RPMI7951 (cell line): ENCODE data around the gene ZFAND5. TPM values are rescaled to one million over a fixed set of nuclear protein-coding genes. Genes with fewer than 3 reads are reported as not detected.

Experiments used
- DNase-seq: peaks from one replicate; pipeline ENCODE4 v3.0.0-alpha.2; 2012; ENCODE audit warnings: low read depth
- total RNA-seq: library from RNA; depleted of rRNA; stranded (reverse); fragments of >200 nt; shearing (Covaris generic); gene quantifications from 2 replicates; pipeline ENCODE4 v1.2.3, GENCODE V29; 2014; rRNA removed

Gene ZFAND5, protein sequence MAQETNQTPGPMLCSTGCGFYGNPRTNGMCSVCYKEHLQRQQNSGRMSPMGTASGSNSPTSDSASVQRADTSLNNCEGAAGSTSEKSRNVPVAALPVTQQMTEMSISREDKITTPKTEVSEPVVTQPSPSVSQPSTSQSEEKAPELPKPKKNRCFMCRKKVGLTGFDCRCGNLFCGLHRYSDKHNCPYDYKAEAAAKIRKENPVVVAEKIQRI
- 92.4 and 115 TPM in 2 replicates for total RNA-seq

DNA sequence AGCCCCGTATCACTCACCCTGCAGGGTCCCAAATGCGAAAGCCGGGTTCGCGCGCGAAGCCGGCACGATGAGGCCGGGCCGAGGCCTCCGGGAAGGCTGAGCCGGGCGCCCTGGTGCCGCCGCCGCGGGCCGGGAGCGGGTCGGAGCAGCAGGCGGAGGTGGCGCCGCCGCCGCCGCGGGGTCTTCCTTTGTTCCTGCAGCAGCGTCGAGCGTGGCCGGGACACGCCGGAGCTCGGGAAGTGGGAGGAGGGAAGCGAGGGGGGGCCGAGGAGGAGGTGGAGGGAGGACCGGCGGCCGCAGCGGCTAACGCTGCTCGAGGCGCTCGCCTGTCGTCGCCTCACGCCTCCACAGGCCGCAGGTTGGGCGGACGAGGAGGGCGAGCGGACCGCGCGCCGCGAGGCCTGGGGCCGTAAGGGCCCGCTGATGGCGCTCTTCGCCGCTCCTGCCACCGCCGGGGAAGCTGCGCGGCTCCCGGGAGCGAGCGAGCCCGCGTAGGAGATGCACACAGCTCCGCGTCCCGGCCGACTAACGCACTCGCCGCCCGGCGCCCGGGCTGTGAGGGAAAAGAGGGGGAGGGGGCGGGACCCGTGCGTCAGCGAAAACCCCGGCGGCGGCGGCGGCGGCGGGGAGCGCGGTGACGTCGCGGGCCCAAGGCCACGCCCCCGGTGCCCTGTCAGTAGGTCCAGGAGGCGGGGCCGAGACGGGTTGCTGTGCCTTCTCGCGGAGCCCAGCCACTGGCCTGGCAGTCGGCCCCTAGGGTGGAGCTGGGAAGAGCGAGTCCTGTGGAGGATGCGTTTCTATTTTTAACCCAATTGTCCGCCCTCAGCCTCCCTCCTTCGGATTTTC, at the start of gene ZFAND5:
TSS of gene ZFAND5 (minus strand) at position 530 of the 846 bp plus-strand sequence. CDS start 4,430 bp downstream, outside the sequence.
- DNase-seq = peak; percentile 97

DNA sequence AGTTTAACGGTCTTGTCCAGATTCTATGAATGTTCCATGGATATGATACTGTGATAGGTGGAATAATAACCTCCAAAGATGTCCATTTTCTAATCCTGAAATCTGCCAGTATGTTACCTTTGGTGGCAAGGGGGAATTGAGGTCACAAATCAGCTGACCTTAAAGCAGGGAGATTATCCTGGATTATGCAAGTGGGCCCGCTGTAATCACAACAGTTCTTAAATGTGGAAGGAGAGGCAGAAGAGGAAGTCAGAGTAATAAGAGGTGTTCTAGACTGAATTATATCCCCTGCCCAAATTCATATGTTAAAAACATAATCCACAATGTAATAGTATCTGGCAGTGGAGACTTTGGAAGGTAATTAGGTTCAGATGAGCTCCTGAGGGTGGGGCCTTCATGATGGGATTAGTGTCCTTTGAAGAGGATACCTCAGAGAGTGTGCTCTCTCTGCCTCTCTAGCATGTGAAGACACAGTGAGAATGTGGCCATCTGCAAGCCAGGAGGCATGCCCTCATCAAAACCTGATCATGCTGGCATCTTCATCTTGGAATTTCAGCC, 47.6 kb upstream of the ZFAND5 start:
- no peak for DNase-seq

DNA sequence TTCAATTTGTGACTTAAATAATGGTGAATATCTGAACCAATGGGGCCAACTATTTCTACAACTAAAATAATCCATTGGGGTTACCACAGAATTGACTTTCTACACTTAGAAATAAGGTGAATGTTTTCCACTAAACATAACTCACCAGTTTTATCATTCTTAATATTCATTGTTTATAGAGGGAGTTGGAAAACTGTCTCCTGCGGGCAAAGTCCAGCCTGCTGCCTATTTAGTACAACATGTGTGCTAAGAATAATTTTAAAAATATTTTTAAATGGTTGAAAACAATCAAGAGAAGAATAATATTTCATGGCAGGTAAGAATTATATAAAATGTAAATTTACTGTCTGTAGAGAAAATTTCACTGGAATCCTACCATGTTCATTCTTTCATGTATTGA, 45.2 kb upstream of the ZFAND5 start:
- DNase-seq = no peak

DNA sequence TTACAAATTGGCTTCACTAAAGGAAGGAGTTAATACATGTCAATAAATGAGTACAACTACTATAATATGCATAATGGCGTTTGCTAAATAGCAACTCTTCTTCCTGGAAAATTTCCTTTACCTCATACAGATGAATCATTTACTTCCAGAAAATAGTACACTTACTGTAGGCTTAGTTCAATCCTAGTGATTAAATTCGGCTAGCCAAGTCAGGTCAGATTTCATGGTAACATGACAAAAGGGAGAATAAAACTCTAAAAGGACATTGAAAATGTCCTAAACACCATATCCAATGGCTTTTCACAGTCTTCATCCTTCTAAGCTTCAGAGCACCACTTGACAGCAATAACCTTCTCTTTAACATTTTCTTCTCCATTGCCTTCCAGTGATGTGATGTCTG, 42.1 kb upstream of the ZFAND5 start:
- DNase-seq = no peak

DNA sequence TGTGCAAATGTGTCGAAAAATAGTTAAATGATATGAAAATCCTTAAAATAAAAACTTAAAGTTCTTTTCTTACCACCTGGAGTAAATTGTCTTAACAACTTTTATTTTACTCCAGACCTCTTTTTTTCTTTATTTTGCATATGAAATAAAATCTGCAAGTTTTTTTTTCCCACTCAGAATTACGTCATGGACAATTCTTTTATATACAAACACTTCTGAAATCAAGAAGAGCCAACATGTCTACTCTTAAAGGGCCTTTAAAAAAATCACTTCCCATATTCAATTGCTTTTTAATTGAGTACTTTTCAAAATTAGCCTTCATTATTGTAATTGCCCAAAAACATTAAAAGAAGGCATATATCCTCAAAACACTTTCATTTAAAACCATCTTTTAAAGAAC, 37.7 kb upstream of the ZFAND5 start:
- no peak for DNase-seq

DNA sequence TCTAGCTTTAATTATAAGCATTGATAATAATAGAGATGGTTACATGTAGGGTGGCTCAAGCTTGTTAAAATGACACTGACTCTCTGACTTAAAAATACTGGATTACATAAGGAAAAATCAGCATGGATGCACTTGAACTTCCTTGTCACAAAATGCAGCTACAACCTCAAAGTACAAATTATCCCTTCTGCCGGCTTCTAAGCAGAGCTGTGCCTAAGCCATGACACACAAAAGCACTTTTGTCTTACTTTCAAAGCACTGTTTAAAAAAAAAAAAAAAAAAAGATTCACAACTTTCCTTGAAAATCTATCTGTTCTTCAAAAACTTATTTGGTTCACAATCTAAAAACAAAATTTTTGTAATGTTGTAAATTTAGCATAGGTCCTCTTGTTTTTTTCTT, 36.4 kb upstream of the ZFAND5 start:
- no peak for DNase-seq

DNA sequence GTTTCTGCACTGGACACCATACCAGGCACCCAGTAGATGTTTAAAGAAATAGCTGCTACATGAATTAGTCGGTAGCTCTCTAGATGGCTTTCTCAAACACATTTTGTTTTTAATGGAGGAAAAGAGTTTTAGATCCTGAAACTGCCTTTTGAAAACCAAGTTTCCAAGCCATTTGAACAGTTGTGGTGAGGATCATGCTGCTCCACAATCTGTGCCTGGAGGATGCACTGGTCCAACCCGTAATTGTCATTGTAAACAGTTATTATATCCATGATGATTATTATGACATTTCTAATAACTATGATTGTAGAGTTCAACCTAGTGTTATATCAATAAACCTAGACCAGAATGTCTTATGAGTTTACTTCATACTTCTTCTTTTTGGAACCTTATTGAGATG, 35.9 kb upstream of the ZFAND5 start:
- no peak for DNase-seq

DNA sequence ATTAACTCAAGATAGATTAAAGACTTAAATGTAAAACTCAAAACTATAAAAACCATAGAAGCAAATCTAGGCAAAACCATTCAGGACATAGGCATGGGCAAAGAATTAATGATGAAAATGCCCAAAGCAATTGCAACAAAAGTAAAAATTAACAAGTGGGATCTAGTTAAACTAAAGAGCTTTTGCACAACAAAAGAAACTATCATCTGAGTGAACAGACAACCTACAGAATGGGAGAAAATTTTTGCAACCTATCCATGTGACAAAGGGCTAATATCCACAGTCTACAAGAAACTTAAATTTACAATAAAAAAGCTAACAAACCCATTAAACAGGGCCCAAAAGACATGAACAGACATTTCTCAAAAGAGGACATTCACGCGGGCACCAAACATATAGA, 34.4 kb upstream of the ZFAND5 start:
- DNase-seq = no peak

DNA sequence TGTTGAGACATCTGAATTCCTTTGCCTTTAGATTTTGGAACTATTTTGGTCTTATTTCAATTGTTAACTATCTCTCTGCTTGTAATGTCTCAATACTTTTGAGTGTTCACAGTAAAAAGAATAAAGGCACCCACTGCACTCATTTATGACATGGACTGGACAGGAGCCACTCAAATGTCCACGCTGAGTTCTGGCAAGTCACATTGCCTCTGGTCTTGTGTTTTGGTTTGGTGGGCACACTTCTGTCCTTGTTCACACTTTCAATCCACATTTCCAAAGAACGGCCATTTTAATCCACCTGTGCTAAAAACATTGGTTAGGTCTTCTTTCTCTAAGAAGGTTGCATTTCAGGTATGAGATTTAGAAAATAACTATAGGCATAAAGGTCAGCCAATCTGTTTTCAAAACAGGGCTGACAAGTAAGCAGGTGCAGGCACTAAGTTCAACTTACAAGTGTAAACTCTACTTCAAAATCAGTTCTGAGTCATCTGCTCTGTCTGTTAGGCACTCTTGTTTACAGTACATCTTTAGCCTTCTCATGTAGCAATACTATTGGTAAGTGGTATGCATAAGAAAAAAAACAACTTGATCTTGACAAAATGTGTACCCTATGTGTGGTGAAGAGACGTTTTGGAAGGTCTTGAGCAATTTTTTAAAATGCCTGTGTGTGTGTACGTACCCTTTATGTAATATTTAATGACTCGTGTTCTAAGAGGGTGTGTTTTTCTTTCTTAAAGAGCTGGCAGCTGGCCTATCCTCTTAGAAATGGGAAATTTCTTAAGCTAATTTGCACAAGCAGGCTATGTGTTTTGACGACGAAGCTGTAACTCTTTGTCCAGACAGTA, 31.5 kb upstream of the ZFAND5 start:
- peak; percentile 31 for DNase-seq

DNA sequence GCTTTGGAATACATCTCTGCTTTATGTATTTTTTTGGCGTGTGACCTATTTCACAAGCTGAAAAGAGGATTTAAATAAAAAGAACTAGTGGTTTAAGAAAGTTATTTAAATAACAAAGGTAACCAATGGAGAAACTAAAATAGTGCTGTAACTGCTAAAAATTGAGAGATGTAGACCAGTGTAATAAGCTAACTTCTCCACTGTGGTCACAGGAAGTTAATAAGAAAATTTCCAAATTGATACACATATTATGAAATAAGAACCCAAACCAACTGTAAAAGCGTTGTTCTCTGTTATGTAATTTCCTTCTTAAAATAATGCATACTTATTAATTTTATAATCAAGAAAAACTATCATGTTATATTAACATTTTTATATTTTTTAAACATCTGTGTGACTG, 29.1 kb upstream of the ZFAND5 start:
- no peak for DNase-seq

DNA sequence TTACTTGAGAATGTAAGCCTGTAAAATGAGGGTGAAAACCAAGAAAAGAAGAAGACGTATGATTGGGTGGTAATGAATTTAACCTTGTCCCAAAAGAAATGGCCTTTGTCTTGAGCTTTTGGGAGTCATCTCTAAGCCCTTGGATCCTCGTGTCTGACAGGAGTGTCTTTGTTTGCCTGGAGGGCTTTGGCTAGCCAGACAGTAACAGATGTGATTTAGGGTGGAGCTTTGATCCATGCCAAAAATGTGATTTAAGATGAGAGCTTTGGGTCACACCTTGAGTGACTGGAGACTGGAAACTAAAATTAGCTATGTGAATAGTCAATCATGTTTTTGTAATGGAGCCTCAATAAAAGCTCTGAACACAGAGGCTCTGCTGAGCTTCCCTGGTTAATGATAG, 25.9 kb upstream of the ZFAND5 start:
- DNase-seq = peak; percentile 55

DNA sequence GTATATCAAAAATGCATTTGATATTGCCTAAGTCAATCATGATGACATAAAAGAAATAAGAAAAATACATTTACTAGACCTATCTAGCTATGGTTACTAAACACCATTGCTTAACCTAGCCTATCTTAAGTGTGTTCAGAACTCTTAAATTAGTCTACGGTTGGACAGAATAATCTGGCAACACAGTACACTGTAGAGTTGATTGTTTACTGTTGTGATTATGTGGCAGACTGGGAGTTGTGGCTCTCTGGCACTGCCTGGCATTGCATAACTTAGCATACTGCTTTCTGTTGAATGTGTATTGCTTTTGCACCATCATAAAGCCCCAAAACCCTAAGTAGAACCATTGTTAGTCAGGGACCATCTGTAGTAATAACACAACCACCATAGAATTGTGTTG, 21.2 kb upstream of the ZFAND5 start:
- no peak for DNase-seq

DNA sequence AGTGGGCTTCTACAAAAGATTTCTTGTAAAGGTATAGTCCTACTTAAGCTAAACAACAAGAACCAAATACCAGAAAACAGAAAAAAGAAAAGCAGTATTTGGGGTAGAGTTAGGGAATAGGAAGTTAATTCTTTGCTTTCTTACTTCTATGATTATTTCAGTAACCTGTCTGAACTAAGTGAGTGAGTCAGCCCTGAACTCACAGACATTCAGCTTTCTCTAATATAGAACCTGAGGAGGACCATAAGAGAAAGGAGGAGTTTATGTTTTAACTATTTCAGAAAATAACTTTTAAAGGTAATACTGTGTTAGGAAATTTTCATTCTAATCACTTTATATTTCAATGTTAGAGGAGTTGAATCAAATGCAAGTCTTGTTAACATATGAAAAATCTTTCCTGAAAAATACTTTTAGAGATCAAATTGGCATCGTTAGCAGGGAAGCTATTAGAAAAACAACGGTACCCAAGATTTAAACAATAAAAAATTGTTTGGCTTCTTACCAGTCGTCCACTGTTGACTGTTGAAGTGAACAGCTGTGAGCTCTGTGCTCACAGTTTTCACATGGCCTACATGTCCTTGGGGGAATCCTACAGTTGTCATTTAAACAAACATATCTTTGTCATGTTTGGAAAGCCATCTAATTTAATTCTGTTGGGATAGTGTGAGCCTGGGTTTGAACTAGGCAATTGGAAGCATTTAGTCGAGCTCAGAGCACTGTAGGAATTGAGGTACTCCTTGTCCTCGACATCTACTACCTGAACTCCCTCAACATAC, 19.9 kb upstream of the ZFAND5 start:
- no peak for DNase-seq

DNA sequence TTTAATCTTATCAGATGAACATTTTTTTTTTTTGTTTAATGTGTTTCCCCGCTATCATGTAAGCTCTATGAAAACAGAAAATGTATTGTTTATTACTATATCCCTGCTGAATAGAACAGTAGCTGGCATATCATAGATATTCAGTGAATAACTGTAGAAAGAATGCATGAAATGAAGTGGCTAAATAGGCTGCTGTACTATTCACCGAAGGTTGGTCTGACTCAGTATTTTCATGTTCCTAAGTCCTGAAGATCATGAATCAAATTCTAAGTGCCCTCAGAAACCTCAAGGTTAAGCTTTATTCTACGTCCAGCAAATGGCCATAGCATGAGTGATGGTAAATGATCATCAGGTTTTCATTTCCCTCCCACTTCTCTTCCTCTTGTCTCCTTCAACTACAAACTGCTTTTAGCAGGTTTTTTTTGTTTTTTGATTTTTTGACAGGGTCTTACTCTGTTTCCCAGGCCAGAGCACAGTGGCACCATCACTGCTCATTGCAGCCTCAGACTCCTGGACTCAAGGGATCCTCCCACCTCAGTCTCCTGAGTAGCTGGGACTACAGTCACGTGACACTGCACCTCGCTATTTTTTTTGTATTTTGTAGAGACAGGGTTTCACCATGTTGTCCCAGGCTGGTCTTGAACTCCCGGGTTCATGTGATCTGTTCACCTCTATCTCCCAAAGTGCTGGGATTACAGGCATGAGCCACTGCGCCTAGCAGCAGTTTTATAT, 19.1 kb upstream of the ZFAND5 start:
- DNase-seq = peak; percentile 69

DNA sequence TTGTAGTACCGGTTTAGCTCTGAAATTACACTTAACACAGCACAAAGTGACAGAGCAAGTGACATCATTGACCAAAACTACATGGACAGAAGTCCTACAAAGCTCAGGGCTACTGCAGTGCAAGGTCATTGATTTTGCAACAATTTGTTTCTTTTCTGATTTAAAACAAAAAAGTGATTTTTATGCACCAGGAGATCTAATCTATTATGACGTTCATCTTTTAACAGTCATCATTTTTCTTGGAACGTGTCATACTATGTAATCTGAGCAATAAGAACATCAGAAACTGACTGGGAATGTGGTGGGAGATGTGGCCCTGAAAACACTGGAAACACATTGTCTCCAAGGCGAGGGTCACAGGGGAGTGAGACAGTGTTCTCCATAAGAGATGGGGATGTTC, 17.4 kb upstream of the ZFAND5 start:
- DNase-seq = no peak

DNA sequence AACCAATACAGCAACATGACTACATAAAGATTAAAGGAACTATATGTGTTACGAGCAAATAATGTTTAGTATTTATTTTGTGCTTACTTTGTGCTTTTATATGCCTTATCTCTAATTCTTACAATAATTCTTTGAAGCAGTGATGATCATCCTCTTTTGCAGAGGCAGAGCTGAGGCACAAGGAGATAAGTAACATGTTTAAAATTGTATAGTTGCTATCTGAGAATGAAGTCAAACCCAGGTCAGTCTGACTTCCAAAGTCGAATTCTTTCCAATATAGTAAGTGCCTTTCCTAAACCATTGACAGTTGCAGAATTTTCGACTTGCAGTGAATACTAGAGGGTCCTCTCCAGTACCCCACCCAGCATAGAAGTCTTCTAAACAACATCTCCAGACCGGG, 12.0 kb upstream of the ZFAND5 start:
- DNase-seq = no peak

DNA sequence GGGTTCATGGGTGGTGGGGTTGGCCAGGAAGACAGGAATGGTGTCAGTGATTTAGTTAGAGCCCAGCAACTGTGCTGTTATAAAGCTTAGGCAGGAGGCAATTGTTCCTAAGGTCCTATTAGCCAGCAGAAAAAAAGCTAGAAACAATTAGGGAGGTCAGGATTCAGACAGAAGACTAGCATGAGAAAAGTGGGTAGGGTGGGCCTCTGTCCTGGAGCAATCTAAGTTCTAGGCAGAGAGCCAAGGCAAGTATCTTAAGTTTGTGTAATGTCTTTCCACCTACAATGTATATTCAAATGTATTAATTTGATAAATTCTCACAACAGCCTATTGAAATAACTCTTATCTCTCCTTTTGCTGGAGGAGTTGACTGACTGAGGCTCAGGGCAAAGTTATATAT, 6.1 kb upstream of the ZFAND5 start:
- DNase-seq = no peak

DNA sequence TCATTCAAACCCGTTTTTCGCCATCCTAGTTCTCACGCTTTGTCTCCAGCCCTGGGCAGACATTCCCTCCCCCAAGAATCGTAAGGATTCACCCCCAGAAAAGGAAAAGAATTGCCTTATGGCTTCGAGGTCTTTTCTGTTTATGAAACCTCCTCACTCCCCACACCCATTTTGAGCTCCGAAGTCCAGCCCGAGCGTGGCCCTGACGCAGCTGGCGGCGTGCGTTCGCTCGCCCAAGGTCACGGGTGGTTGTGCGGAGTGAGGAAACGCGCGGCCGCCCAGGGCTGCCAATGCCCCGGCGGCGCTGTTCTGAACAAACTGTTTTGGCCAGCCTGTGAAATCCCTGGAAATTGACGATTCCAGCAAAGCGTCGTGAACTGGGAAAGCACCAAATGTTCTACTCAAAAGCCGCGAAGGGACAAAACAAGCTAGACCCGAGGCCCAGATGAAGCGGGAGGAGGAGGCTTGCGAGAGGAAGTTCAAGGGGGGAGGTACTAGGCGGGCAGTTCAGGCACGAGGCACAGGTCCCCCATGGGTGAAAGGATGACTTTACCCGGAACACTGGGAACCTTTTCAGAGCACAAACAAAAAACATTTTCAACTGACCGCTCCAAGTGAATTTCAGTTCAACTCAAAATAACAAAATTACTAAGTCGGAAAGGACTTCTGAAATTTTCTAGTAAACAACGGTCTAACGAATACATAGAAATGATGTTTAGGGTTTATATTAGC, 683 bp upstream of the ZFAND5 start:
- DNase-seq = peak; percentile 85

DNA sequence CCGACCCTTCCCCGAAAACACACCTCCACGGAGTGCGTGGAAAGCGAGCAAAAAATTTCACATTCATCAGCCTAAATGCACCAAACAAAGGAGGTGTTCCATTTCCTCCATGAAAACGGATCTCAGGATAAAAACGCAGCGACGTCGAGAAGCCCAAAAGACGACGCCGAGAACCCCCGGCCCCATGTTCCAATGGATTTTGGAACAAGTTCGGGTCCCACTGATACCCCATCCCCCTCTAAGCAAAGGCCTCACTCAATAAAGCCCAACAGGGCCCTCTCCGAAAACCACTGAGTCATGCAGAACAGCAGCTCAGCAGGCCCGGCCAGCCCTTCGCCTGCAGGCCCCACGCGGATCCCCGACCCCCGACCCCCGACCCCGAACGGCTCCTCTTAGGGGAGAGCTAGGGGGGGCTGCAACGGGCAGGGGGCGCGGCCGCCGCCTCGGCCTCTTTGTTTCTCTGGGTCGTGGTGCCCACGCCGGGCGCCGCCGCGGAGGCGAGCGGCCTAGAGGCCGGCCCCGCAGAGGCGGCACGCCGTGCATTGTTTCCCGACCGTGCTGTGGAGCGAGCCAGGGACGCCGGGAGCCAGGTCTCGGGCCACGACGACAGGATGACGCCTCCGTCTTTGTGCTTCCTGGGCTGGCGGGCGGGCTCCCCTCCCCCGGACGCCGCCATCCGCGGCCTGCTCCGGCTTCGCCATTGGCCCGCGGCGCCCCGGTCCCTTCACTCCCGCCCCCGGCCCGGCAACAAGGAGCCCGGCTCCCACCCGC, 915 bp downstream of the ZFAND5 start:
- peak; percentile 42 for DNase-seq
